GM18508 (cell line): Measurements from ENCODE around the gene CMC1.

Source experiments
- ATAC-seq: cut with Tn5 transposase; IDR thresholded peaks from one replicate; pipeline ENCODE4 v1.9.1; 2021; ENCODE audit warnings: moderate number of reproducible peaks; ENCODE audit not compliant: insufficient read depth, unreplicated experiment

Gene CMC1

GRCh38 chr3:28348265-28348628 lies 106.8 kb downstream of the CMC1 start:
- ATAC-seq: no peak

GRCh38 chr3:28348629-28349468 lies 107.4 kb downstream of the CMC1 start, which contains the start of the genes AZI2 and ZCWPW2:
Gene AZI2 (minus strand): TSS chr3:28348824. CDS start chr3:28340617, 8,207 bp downstream.
Gene ZCWPW2 (plus strand): TSS chr3:28348721. CDS start chr3:28413069, 64,348 bp downstream.
- ATAC-seq: peak; percentile 76

- ATAC-seq: peak; percentile 0
These were observed 108.1 kb downstream of the CMC1 start for GRCh38 chr3:28349469-28350000.
